HCT116 (cell line): ENCODE measurements around the gene MST1. TPM values are rescaled to one million over a fixed set of nuclear protein-coding genes. Genes with fewer than 3 reads are reported as not detected.

ENCODE experiments used
- ATAC-seq: fragments of 200-7000 bp; cut with Tn5 transposase; 2 replicates; pipeline ENCODE4 v1.9.1; 2020; ENCODE audit warnings: mild to moderate bottlenecking, moderate library complexity
- BruUV-seq: library from RNA; stranded (reverse); fragments of 400-500 nt; replicated peaks from 2 replicates; lab custom pipeline; 2021; lab: Mats Ljungman, UMichigan
- CTCF ChIA-PET: fragments of 300-600 bp; sonication (Branson Sonifier 250); formaldehyde crosslinking; loops from one replicate; lab custom pipeline; 2021; ENCODE audit warnings: antibody characterized with exemption; lab: Charles Lee
- POLR2A ChIA-PET: fragments of 300-600, 350-600 bp; sonication (Branson Sonifier 250); formaldehyde crosslinking; loops from one replicate; lab custom pipeline; 2021; ENCODE audit warnings: antibody characterized with exemption; lab: Charles Lee
- RAD21 ChIA-PET, 2 experiments: fragments of 300-600 bp; sonication (Branson Sonifier 250); formaldehyde crosslinking; loops; one replicate each; lab custom pipeline; 2023; ENCODE audit warnings: low total read pairs in 2 of 2; ENCODE audit not compliant: uncharacterized antibody in 2 of 2, unreplicated experiment in 2 of 2, low non-redundant PET in 1 of 2; lab: Charles Lee
- DNase-seq: peaks from one replicate; pipeline ENCODE4 v3.0.0-alpha.2; 2010; ENCODE audit warnings: low read depth, low spot score
- H2AFZ ChIP-seq: fragments of 200-600 bp; shearing (Covaris generic), sonication (generic); 2 replicates; pipeline ENCODE4 v1.6.1; 2017; ENCODE audit warnings: low read depth, mixed run types, mixed read lengths, antibody characterized with exemption, low read length; ENCODE audit not compliant: poor library complexity, severe bottlenecking
- H3K27ac ChIP-seq: 2 replicates; pipeline ENCODE4 v1.5.1; 2012; ENCODE audit warnings: low read depth, low read length
- H3K27me3 ChIP-seq: fragments of 200-600 bp; sonication (generic); 2 replicates; pipeline ENCODE4 v1.6.1; 2016; ENCODE audit warnings: mixed run types, low read length, mixed read lengths; ENCODE audit not compliant: insufficient read depth
- H3K36me3 ChIP-seq, 2 experiments: fragments of 200-500 bp in 1 of 2; fragments of 200-600 bp in 1 of 2; sonication (Bioruptor generic) in 1 of 2; sonication (generic) in 1 of 2; 2 replicates each; pipeline versions ENCODE4 v1.5.1 to v1.6.1; 2014 to 2016; ENCODE audit warnings: low read length in 2 of 2, inconsistent platforms in 1 of 2, mixed read lengths in 1 of 2, mixed run types in 1 of 2; ENCODE audit not compliant: insufficient read depth in 2 of 2, control insufficient read depth in 1 of 2
- H3K4me1 ChIP-seq, 2 experiments: fragments of 200-600 bp in 1 of 2; sonication (generic) in 1 of 2; 2 replicates each; pipeline versions ENCODE4 v1.5.1 to v1.6.1; 2012 to 2017; ENCODE audit warnings: low read length in 2 of 2, inconsistent platforms in 1 of 2, mild to moderate bottlenecking in 1 of 2, mixed read lengths in 1 of 2, mixed run types in 1 of 2, moderate library complexity in 1 of 2; ENCODE audit not compliant: insufficient read depth in 2 of 2, control insufficient read depth in 1 of 2
- H3K4me2 ChIP-seq: fragments of 200-600 bp; sonication (generic); 2 replicates; pipeline ENCODE4 v1.6.1; 2017; ENCODE audit warnings: mixed run types, low read length, mixed read lengths
- H3K4me3 ChIP-seq, 2 experiments: fragments of 200-600 bp in 1 of 2; sonication (generic) in 1 of 2; replicated peaks in 1 of 2; 2 replicates each; pipeline ENCODE4 v1.5.1; 2011 to 2016; ENCODE audit warnings: low read length in 2 of 2, control low read depth in 1 of 2, low read depth in 1 of 2, mild to moderate bottlenecking in 1 of 2, mixed read lengths in 1 of 2, mixed run types in 1 of 2
- H3K79me2 ChIP-seq: fragments of 200-600 bp; sonication (generic); 2 replicates; pipeline ENCODE4 v1.6.1; 2017; ENCODE audit warnings: mild to moderate bottlenecking, mixed run types, low read length, moderate library complexity, mixed read lengths; ENCODE audit not compliant: insufficient read depth
- H3K9ac ChIP-seq: fragments of 200-600 bp; sonication (generic); 2 replicates; pipeline ENCODE4 v1.6.1; 2016; ENCODE audit warnings: low read length, mixed read lengths
- H3K9me2 ChIP-seq: fragments of 200-600 bp; sonication (generic), shearing (Covaris generic); 2 replicates; pipeline ENCODE4 v1.6.1; 2017; ENCODE audit warnings: mixed run types, mild to moderate bottlenecking, moderate library complexity; ENCODE audit not compliant: insufficient read depth
- H3K9me3 ChIP-seq, 2 experiments: fragments of 200-500 bp in 1 of 2; fragments of 200-600 bp in 1 of 2; sonication (Bioruptor generic) in 1 of 2; sonication (generic) in 1 of 2; 2 replicates each; pipeline ENCODE4 v1.6.1; 2014 to 2017; ENCODE audit warnings: low read length in 2 of 2, mixed read lengths in 2 of 2, inconsistent platforms in 1 of 2, low read depth in 1 of 2, mild to moderate bottlenecking in 1 of 2, mixed run types in 1 of 2, moderate library complexity in 1 of 2; ENCODE audit not compliant: control insufficient read depth in 1 of 2, insufficient read depth in 1 of 2
- H4K20me1 ChIP-seq: fragments of 200-600 bp; sonication (generic), shearing (Covaris generic); 2 replicates; pipeline ENCODE4 v1.6.1; 2017; ENCODE audit warnings: mixed run types, mild to moderate bottlenecking, moderate library complexity; ENCODE audit not compliant: insufficient read depth
- CBX3 ChIP-seq: IDR thresholded peaks from 2 replicates; pipeline ENCODE4 v1.6.1; 2012; ENCODE audit warnings: low read depth
- CEBPB ChIP-seq: IDR thresholded peaks from 2 replicates; pipeline ENCODE4 v1.6.1; 2012; ENCODE audit warnings: low read depth
- CTCF ChIP-seq, 3 experiments: fragments of 200-600 bp in 1 of 3; sonication (generic) in 1 of 3; IDR thresholded peaks in 2 of 3; conservative IDR thresholded peaks in 1 of 3; 2 replicates each; pipeline ENCODE4 v1.5.1; 2012 to 2017; ENCODE audit warnings: low read depth in 2 of 3, low read length in 2 of 3, antibody characterized with exemption in 1 of 3, borderline replicate concordance in 1 of 3, control low read depth in 1 of 3, mild to moderate bottlenecking in 1 of 3, mixed read lengths in 1 of 3, mixed run types in 1 of 3, moderate library complexity in 1 of 3; ENCODE audit not compliant: insufficient read depth in 1 of 3
- EGR1 ChIP-seq: IDR thresholded peaks from 2 replicates; pipeline ENCODE4 v1.6.1; 2012; ENCODE audit warnings: low read depth
- EZH2 ChIP-seq: fragments of 200-600 bp; sonication (generic); IDR thresholded peaks from 2 replicates; pipeline ENCODE4 v1.6.1; 2017; ENCODE audit warnings: antibody characterized with exemption, mixed run types
- EZH2phosphoT487 ChIP-seq: fragments of 200-600 bp; IDR thresholded peaks from 2 replicates; pipeline ENCODE4 v1.6.1; 2018; ENCODE audit warnings: antibody characterized with exemption, borderline replicate concordance
- FOSL1 ChIP-seq: IDR thresholded peaks from 2 replicates; pipeline ENCODE4 v1.6.1; 2012; ENCODE audit warnings: low read depth
- MAX ChIP-seq: IDR thresholded peaks from 2 replicates; pipeline ENCODE4 v1.6.1; 2012
- POLR2A ChIP-seq: IDR thresholded peaks from 2 replicates; pipeline ENCODE4 v1.7.0; 2011; ENCODE audit warnings: borderline replicate concordance; ENCODE audit not compliant: insufficient read depth, insufficient read length; ENCODE audit errors: extremely low read depth
- POLR2AphosphoS5 ChIP-seq: IDR thresholded peaks from 2 replicates; pipeline ENCODE4 v1.6.1; 2011; ENCODE audit warnings: mild to moderate bottlenecking, low read depth, low read length, moderate library complexity
- RAD21 ChIP-seq: IDR thresholded peaks from 2 replicates; pipeline ENCODE4 v1.6.1; 2012; ENCODE audit warnings: low read depth, mild to moderate bottlenecking
- SIN3A ChIP-seq: IDR thresholded peaks from 2 replicates; pipeline ENCODE4 v1.6.1; 2012; ENCODE audit warnings: low read depth
- SP1 ChIP-seq: IDR thresholded peaks from 2 replicates; pipeline ENCODE4 v1.6.1; 2012; ENCODE audit warnings: low read depth
- SRF ChIP-seq: IDR thresholded peaks from 2 replicates; pipeline ENCODE4 v1.6.1; 2012; ENCODE audit warnings: low read depth
- intact Hi-C: fragments of 100-400 bp; cut with micrococcal nuclease; formaldehyde crosslinking; loops from 2 replicates; pipeline ENCODE4 v1.10.0; 2022
- total RNA-seq: library from RNA; stranded (reverse); gene quantifications from one replicate; pipeline ENCODE4 v1.2.1, GENCODE V29; 2021; ENCODE audit not compliant: unreplicated experiment
- TF ChIP-seq, protein P1 (sequence below): IDR thresholded peaks from 2 replicates; pipeline ENCODE4 v1.6.1; 2012; ENCODE audit warnings: low read depth
- TF ChIP-seq, protein P2 (sequence below): IDR thresholded peaks from 2 replicates; pipeline ENCODE4 v1.6.1; 2011; ENCODE audit warnings: mild to moderate bottlenecking, low read length, moderate library complexity; ENCODE audit not compliant: insufficient replicate concordance; ENCODE audit errors: extremely low read depth

Gene MST1
- total RNA-seq, 1 experiment from 2014 or later: 15.4 TPM

GRCh38 chr3:49675912-49676311 lies 13.4 kb downstream of the MST1 start:
- ChIA-PET CTCF (interaction anchor here (1.1 kb wide), 1 partner anchor 136 kb away, joined by 5 read pairs; no protein-coding TSS in a partner anchor), POLR2A (no interaction called here)
- Histone ChIP-seq H3K9ac (no peak overlapping the region), H3K27ac (no peak overlapping the region), H3K27me3 (no peaks in the 10 kb centered on the region), H3K36me3 (peaks cover 24 to 52% of the 10 kb centered on the region in 2 experiments; a peak in 3 of 4 replicates), H4K20me1 (no peaks in the 10 kb centered on the region), H3K4me3 (no peak overlapping the region), H2AFZ (no peak overlapping the region), H3K79me2 (peaks cover 28% of the 10 kb centered on the region)
- DNase-seq: no peak
- intact Hi-C loops: no loop called here
- no TSS peak for BruUV-seq
- TF ChIP-seq EZH2phosphoT487: no peak
- TF ChIP-seq FOSL1: no peak
- TF ChIP-seq CBX3: no peak
- no peak for TF ChIP-seq POLR2AphosphoS5
- no peak for TF ChIP-seq CEBPB
- TF ChIP-seq EZH2: no peak
- TF ChIP-seq CTCF (IDR thresholded peaks at IDR 0.05 in 2 of 3, conservative IDR thresholded peaks at IDR 0.05 in 1 of 3; ENCODE audit: borderline replicate concordance in 1 of 3, insufficient read depth in 1 of 3, low read depth in 2 of 3, low read length in 2 of 3): no peak
- TF ChIP-seq POLR2A: no peak
- TF ChIP-seq SP1: no peak
- TF ChIP-seq, protein P1, sequence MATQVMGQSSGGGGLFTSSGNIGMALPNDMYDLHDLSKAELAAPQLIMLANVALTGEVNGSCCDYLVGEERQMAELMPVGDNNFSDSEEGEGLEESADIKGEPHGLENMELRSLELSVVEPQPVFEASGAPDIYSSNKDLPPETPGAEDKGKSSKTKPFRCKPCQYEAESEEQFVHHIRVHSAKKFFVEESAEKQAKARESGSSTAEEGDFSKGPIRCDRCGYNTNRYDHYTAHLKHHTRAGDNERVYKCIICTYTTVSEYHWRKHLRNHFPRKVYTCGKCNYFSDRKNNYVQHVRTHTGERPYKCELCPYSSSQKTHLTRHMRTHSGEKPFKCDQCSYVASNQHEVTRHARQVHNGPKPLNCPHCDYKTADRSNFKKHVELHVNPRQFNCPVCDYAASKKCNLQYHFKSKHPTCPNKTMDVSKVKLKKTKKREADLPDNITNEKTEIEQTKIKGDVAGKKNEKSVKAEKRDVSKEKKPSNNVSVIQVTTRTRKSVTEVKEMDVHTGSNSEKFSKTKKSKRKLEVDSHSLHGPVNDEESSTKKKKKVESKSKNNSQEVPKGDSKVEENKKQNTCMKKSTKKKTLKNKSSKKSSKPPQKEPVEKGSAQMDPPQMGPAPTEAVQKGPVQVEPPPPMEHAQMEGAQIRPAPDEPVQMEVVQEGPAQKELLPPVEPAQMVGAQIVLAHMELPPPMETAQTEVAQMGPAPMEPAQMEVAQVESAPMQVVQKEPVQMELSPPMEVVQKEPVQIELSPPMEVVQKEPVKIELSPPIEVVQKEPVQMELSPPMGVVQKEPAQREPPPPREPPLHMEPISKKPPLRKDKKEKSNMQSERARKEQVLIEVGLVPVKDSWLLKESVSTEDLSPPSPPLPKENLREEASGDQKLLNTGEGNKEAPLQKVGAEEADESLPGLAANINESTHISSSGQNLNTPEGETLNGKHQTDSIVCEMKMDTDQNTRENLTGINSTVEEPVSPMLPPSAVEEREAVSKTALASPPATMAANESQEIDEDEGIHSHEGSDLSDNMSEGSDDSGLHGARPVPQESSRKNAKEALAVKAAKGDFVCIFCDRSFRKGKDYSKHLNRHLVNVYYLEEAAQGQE: no peak
- TF ChIP-seq, protein P2, sequence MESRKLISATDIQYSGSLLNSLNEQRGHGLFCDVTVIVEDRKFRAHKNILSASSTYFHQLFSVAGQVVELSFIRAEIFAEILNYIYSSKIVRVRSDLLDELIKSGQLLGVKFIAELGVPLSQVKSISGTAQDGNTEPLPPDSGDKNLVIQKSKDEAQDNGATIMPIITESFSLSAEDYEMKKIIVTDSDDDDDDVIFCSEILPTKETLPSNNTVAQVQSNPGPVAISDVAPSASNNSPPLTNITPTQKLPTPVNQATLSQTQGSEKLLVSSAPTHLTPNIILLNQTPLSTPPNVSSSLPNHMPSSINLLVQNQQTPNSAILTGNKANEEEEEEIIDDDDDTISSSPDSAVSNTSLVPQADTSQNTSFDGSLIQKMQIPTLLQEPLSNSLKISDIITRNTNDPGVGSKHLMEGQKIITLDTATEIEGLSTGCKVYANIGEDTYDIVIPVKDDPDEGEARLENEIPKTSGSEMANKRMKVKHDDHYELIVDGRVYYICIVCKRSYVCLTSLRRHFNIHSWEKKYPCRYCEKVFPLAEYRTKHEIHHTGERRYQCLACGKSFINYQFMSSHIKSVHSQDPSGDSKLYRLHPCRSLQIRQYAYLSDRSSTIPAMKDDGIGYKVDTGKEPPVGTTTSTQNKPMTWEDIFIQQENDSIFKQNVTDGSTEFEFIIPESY: no peak
- TF ChIP-seq SIN3A: no peak
- TF ChIP-seq MAX: no peak
- TF ChIP-seq EGR1: no peak
- no peak for TF ChIP-seq SRF
- TF ChIP-seq RAD21: no peak
- TF ChIP-seq, all 23 proteins: peak for 0
- Histone ChIP-seq H3K9me2 (no peaks in the 10 kb centered on the region), H3K4me2 (no peak overlapping the region; the same call in 1 of the 2 replicates), H3K9me3 (no peaks in the 10 kb centered on the region), H3K4me1 (peaks cover 10 to 32% of the 10 kb centered on the region in 2 experiments; a peak in 3 of 4 replicates)
- RAD21 ChIA-PET: no interaction called here
- ATAC-seq: no peak
